Erythroblast (primary cell): Measurements from ENCODE around the gene FAAP20.

Experiments used
- DNase-seq, 2 experiments: peaks; one replicate each; lab custom pipeline; 2025; lab: John Stamatoyannopoulos, UW
- GATA1 ChIP-seq: IDR thresholded peaks from 2 replicates; pipeline ENCODE4 v1.6.1; 2011; ENCODE audit warnings: low read depth, mild to moderate bottlenecking, control low read depth, low read length, moderate library complexity
- POLR2A ChIP-seq: IDR thresholded peaks from 2 replicates; pipeline ENCODE4 v1.6.1; 2011; ENCODE audit warnings: mild to moderate bottlenecking, low read length

Gene FAAP20

DNA sequence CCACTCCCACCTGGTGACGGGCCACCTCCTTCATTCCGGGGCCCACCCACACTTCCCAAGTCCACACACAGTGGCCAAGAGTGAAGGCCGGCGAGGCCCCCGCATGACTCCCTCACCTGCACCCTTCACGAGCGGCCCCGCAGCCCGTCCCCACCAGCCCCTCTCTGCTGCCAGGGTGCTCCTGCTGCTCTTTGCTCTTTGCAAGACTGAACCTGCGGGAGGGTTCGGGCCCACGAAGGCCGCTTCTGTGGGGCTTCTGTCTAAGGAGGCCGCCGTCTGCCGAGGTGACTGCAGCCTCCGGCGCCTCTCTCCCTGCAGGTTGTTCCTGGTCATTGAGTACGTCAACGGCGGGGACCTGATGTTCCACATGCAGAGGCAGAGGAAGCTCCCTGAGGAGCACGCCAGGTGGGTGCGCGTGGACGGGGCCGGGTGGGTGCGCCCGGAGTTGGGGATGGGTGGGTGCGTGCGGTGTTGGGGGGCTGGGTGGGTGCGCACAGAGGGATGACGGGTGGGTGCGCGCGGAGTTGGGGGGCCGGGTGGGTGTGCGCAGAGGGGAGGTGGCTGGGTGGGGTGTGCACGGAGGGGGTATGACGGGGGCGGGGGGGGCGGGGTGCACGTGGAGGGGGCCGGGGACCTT lies 25.3 kb downstream of the FAAP20 start:
- no peak for DNase-seq

DNA sequence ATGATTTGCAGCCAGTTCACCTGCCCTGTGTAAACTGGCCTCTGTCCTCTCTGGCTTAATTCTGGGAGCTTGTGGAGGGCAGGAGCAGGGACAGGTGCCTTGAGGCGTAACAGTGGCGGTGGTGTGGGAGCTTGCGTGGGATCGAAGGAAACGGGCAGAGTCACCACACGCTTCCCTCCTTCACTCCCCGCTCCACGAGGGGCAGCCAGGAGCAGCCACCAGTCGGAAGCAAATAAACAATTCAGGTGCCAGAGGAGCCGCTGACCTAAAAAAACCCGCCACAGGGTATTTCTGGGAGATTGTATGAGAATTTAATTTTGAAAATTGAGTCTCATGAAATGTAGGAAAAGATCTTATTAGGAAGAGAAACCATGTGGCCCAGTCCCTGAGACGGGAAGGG lies 26.0 kb downstream of the FAAP20 start:
- TF ChIP-seq POLR2A (no peak), GATA1 (no peak)
- no peak for DNase-seq

More for the DNA sequence above, 25.3 kb downstream of the FAAP20 start:
- TF ChIP-seq POLR2A (no peak), GATA1 (no peak)

- no peak for DNase-seq
- TF ChIP-seq GATA1 (no peak), POLR2A (no peak)
Measured at GRCh38 chr1:2168090-2168489, 26.5 kb downstream of the FAAP20 start.

GRCh38 chr1:2166695-2167094 lies 27.9 kb downstream of the FAAP20 start:
- TF ChIP-seq GATA1, result no peak
- no peak for DNase-seq

DNA sequence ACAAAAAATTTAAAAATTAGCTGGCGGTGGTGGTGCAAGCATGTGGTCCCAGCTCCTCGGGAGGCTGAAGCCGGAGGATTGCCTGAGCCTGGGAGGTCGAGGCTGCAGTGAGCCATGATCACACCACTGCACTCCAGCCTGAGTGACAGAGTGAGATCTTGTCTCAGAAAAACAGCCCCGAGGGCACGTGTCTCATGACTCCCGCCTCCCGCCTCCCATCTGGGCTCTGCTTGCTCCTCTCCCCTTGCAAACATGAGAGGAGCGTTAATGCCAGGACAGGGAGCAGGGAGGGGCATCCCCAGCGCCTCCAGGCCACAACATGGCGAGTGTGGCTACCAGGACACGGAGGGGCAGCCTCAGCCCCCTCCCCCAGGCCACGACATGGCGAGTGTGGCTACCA lies 28.3 kb downstream of the FAAP20 start:
- no peak for DNase-seq
- TF ChIP-seq GATA1 (no peak), POLR2A (no peak)

DNA sequence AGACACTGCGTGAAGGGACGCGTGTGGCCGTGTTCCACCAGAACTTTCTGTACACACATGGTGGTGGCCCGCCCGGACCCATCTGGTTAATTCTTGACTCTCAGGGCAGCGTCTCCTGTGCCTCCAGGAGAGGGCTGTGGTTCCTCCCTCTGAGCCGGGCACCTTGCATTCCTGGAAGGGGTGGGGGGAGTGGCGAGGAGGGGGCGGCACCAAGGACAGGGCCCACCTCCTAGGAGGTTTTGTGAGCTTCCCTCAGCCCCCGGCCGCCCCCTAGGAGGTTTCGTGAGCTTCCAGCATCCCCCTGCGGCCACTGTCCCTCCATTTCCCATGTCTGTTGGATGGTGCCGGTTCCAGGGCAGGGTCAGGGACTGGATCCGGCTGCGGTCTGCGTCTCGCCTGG lies 28.9 kb downstream of the FAAP20 start:
- no peak for TF ChIP-seq GATA1
- TF ChIP-seq POLR2A, result no peak
- no peak for DNase-seq

DNA sequence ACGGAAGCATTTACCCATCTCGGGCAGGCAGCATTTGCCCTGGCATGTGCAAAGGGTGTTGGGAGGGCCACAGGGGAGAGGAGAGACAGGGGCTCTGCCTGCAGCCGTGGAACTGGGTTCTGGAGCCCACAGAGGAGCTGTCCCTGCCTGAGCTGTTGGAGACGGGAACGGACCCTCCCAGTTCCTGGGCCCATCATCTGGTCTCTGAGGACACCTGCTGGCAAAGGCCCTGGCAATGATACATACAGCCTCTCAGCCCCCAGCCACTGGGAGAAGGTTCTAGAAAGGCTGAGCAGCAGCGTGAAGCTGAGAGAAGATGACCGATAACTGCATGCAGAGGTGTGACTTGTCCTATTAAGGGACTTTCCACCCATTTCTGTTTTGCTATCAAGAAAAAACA lies 31.4 kb downstream of the FAAP20 start:
- DNase-seq, result no peak
- no peak for TF ChIP-seq POLR2A
- TF ChIP-seq GATA1, result no peak

DNA sequence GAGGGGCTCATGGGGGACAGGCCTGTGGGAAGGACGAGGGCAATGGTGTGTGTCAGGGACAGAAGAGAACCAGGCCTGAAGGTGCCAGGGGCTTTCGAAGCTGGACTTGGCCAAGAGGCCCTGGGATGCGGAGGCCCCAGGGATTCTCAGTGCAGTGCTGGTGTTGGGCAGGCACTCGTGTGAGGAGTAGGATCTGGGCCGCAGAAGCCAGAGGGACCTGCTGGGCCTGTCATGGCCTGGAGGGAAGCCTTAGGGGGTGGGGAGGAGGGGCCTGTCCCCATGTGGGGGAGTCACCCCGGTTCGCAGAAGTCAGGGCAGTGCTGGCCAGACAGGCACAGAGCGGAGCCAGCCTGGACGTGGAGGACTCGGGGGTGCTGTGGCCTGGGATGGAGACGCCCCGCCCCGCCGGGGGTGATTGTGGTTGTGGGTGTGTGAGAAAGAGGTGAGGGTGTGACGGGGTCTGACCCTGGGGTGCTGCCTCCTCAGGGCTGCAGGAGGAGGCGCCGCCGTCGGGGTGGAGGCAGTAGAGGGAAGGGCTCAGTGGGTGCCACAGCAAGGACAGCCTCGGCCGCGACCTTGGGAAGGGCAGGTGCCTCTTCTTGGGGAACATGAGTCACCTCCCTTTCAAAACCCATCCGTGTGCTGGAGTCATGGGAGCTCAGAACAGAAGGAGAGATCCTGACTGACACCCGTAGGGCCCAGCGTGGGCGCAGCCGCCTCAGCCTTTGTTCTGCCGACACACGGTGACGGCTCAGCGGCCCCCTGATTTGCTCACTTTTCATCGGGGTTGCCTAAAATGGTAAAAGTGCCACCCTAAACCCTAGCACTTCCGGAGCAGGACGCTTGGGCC lies 33.9 kb downstream of the FAAP20 start:
- DNase-seq, result no peak
- TF ChIP-seq GATA1, result no peak
- no peak for TF ChIP-seq POLR2A

GRCh38 chr1:2159124-2159523 lies 35.4 kb downstream of the FAAP20 start:
- no peak for DNase-seq
- TF ChIP-seq POLR2A (no peak), GATA1 (no peak)

GRCh38 chr1:2158272-2158671 lies 36.3 kb downstream of the FAAP20 start:
- DNase-seq, result no peak
- TF ChIP-seq GATA1 (no peak), POLR2A (no peak)

GRCh38 chr1:2157856-2158255 lies 36.7 kb downstream of the FAAP20 start:
- TF ChIP-seq POLR2A, result no peak
- no peak for TF ChIP-seq GATA1
- DNase-seq, result no peak

GRCh38 chr1:2156866-2157265 lies 37.7 kb downstream of the FAAP20 start:
- TF ChIP-seq POLR2A, result no peak
- TF ChIP-seq GATA1, result no peak
- no peak for DNase-seq

GRCh38 chr1:2155788-2156187 lies 38.8 kb downstream of the FAAP20 start:
- TF ChIP-seq GATA1 (no peak), POLR2A (no peak)
- no peak for DNase-seq

DNA sequence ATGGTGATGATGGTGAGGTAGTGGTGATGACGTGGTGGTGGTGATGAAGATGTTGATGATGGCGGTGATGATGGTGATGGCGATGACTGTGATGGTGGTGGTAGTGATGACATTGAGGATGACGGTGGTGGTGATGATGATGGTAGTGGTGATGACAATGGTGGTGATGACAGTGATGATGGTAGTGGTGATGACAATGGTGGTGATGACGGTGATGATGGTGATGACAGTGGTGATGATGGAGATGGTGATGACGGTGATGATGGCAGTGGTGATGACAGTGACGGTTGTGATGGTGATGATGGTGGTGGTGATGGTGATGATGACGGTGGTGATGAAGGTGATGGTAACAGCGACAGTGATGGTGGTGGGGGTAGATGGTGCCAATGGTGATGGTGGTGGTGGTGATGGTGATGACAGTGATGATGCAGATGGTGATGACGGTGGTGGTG lies 39.4 kb downstream of the FAAP20 start:
- DNase-seq, result no peak
- TF ChIP-seq GATA1, result no peak
